Liver (tissue), 9 donors: Measurements from ENCODE around the gene WDR17. TPM values are rescaled to one million over a fixed set of nuclear protein-coding genes. Genes with fewer than 3 reads are reported as not detected.

Experiments
- DNase-seq: peaks from one replicate; pipeline ENCODE4 v3.0.0-alpha.2; 2017; ENCODE audit warnings: low spot score
- H3K27ac ChIP-seq, 2 donors: one replicate each; pipeline ENCODE4 v1.7.0; 2013; ENCODE audit warnings: inconsistent platforms in 2 of 2, low read length in 2 of 2, control low read depth in 1 of 2, low read depth in 1 of 2, mild to moderate bottlenecking in 1 of 2
- H3K27me3 ChIP-seq, 4 donors: one replicate each; pipeline versions ENCODE4 v1.6.1 to v1.7.0; 2013; ENCODE audit warnings: low read length in 3 of 4, inconsistent platforms in 1 of 4, mild to moderate bottlenecking in 1 of 4, moderate library complexity in 1 of 4; ENCODE audit not compliant: control insufficient read depth in 4 of 4, insufficient read depth in 4 of 4
- H3K36me3 ChIP-seq, 4 donors: one replicate each; pipeline versions ENCODE4 v1.6.1 to v1.7.0; 2013; ENCODE audit warnings: low read length in 3 of 4, mild to moderate bottlenecking in 3 of 4, low read depth in 1 of 4, moderate library complexity in 1 of 4; ENCODE audit not compliant: control insufficient read depth in 4 of 4, insufficient read depth in 3 of 4
- H3K4me1 ChIP-seq, 4 donors: one replicate each; pipeline versions ENCODE4 v1.6.1 to v1.7.0; 2013; ENCODE audit warnings: low read length in 3 of 4, mild to moderate bottlenecking in 3 of 4, moderate library complexity in 1 of 4; ENCODE audit not compliant: control insufficient read depth in 4 of 4, insufficient read depth in 4 of 4
- H3K4me3 ChIP-seq, 3 donors: one replicate each; pipeline versions ENCODE4 v1.6.1 to v1.7.0; 2013; ENCODE audit warnings: low read length in 3 of 3, control low read depth in 1 of 3, low read depth in 1 of 3, mild to moderate bottlenecking in 1 of 3
- H3K9ac ChIP-seq, 2 donors: one replicate each; pipeline ENCODE4 v1.7.0; 2013; ENCODE audit warnings: low read length in 2 of 2, mild to moderate bottlenecking in 2 of 2, moderate library complexity in 2 of 2, control low read depth in 1 of 2, low read depth in 1 of 2
- H3K9me3 ChIP-seq, 4 donors: one replicate each; pipeline versions ENCODE4 v1.6.1 to v1.7.0; 2013; ENCODE audit warnings: low read length in 3 of 4; ENCODE audit not compliant: control insufficient read depth in 4 of 4
- CTCF ChIP-seq: fragments of 150-350 bp; IDR thresholded peaks from 2 replicates; pipeline ENCODE4 v1.5.1; 2017; ENCODE audit warnings: improper control_type of control experiment, low read depth, low read length; ENCODE audit not compliant: missing input control
- EGR1 ChIP-seq, 2 donors: IDR thresholded peaks; 2 replicates each; pipeline ENCODE4 v1.6.1; 2016 to 2018; ENCODE audit warnings: antibody characterized with exemption in 2 of 2, low read depth in 2 of 2
- FOXA2 ChIP-seq: IDR thresholded peaks from 2 replicates; pipeline ENCODE4 v1.6.1; 2016; ENCODE audit warnings: antibody characterized with exemption
- GABPA ChIP-seq, 2 donors: IDR thresholded peaks in 1 of 2; conservative IDR thresholded peaks in 1 of 2; 2 replicates each; pipeline ENCODE4 v1.6.1; 2016; ENCODE audit warnings: antibody characterized with exemption in 2 of 2, mild to moderate bottlenecking in 1 of 2, moderate library complexity in 1 of 2
- HNF4A ChIP-seq, 2 donors: conservative IDR thresholded peaks; 2 replicates each; pipeline ENCODE4 v1.6.1; 2016; ENCODE audit warnings: antibody characterized with exemption in 2 of 2, mild to moderate bottlenecking in 2 of 2
- HNF4G ChIP-seq: IDR thresholded peaks from 2 replicates; pipeline ENCODE4 v1.6.1; 2016; ENCODE audit warnings: antibody characterized with exemption
- JUND ChIP-seq, 2 donors: IDR thresholded peaks; 2 replicates each; pipeline ENCODE4 v1.6.1; 2016; ENCODE audit warnings: antibody characterized with exemption in 2 of 2
- NR2F2 ChIP-seq: IDR thresholded peaks from 2 replicates; pipeline ENCODE4 v1.6.1; 2016; ENCODE audit warnings: antibody characterized with exemption
- RAD21 ChIP-seq, 2 donors: IDR thresholded peaks; 2 replicates each; pipeline ENCODE4 v1.6.1; 2016; ENCODE audit warnings: antibody characterized with exemption in 2 of 2, mild to moderate bottlenecking in 2 of 2
- RXRA ChIP-seq, 2 donors: IDR thresholded peaks; 2 replicates each; pipeline ENCODE4 v1.6.1; 2017 to 2018; ENCODE audit warnings: antibody characterized with exemption in 2 of 2, mild to moderate bottlenecking in 1 of 2
- SP1 ChIP-seq: IDR thresholded peaks from 2 replicates; pipeline ENCODE4 v1.6.1; 2018; ENCODE audit warnings: antibody characterized with exemption, mild to moderate bottlenecking
- TAF1 ChIP-seq: conservative IDR thresholded peaks from 2 replicates; pipeline ENCODE4 v1.6.1; 2016; ENCODE audit warnings: antibody characterized with exemption, mild to moderate bottlenecking
- YY1 ChIP-seq: IDR thresholded peaks from 2 replicates; pipeline ENCODE4 v1.6.1; 2016; ENCODE audit warnings: antibody characterized with exemption, mild to moderate bottlenecking
- WGBS: extraction: QIAGEN DNeasy Blood & Tissue Kit; methylation state at CpG from one replicate; pipeline ENCODE4 v1.1.7; 2013; 5-methylcytosine and 5-hydroxymethylcytosine counted together
- polyA plus RNA-seq, 2 donors: library from polyadenylated mRNA; stranded (reverse) in 1 of 2; unstranded in 1 of 2; fragments of 200-250 nt in 1 of 2; fragments of >200 nt in 1 of 2; fragmentation: Nextera tagmentation in 1 of 2; extraction: Ambion mirVana in 1 of 2; gene quantifications; one replicate each; pipeline versions ENCODE4 v1.2.1 to v1.2.3, GENCODE V29; 2013 to 2015
- total RNA-seq, 2 donors: library from RNA; depleted of rRNA; stranded (reverse); fragments of >200 nt; gene quantifications; one replicate each; pipeline ENCODE4 v1.2.3, GENCODE V29; 2014
- TF ChIP-seq, protein P1 (sequence below): IDR thresholded peaks from 2 replicates; pipeline ENCODE4 v1.6.1; 2016; ENCODE audit warnings: antibody characterized with exemption
- TF ChIP-seq, protein P2 (sequence below): IDR thresholded peaks from 2 replicates; pipeline ENCODE4 v1.6.1; 2016; ENCODE audit warnings: antibody characterized with exemption
- TF ChIP-seq, protein P3 (sequence below): IDR thresholded peaks from 2 replicates; pipeline ENCODE4 v1.6.1; 2016; ENCODE audit warnings: antibody characterized with exemption
- TF ChIP-seq, protein P4 (sequence below): IDR thresholded peaks from 2 replicates; pipeline ENCODE4 v1.6.1; 2016; ENCODE audit warnings: antibody characterized with exemption, mild to moderate bottlenecking
- donor health status: healthy.
- donor health status: healthy.
- donor health status: healthy.
- donor health status: healthy.
- donor health status: healthy.

WDR17 gene
- total and polyA plus RNA-seq, 4 donors: 0.14 to 0.84 (median 0.34) TPM

DNA sequence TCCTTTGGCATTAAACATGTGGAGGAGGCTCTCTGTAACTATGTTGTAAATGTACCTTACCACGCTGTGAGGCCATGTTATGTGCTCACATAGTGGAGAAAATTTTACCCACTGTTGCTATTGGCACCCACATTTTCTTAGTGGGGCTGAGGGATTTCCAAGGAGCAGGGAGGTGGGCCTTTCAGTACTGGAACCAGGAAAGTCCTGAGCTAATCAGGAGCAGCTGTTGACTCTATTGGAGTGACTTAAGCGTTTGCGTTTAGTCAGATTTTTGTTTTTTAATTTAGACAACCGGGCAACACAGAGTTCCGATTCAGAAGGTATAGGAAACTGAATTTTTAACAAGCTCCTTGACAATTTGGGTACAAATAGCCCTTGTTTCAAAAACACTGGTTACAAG is 30.7 kb upstream of the WDR17 start:
- H3K4me1 ChIP-seq: no peaks in the 10 kb centered on the region
- no peaks in the 10 kb centered on the region for H3K36me3 ChIP-seq
- H3K9me3 ChIP-seq: peaks cover 0 to 6% (median 1%) of the 10 kb centered on the region in 4 donors
- H3K27me3 ChIP-seq: peaks cover 0 to 4% (median 0%) of the 10 kb centered on the region in 4 donors
- TF ChIP-seq YY1 (no peak), RXRA (IDR thresholded peaks at IDR 0.05) (no peak), GABPA (IDR thresholded peaks at IDR 0.05 in 1 of 2, conservative IDR thresholded peaks at IDR 0.05 in 1 of 2) (no peak), FOXA2 (no peak), CTCF (no peak), HNF4G (no peak), RAD21 (IDR thresholded peaks at IDR 0.05) (no peak), TAF1 (no peak), HNF4A (conservative IDR thresholded peaks at IDR 0.05) (no peak), NR2F2 (no peak), EGR1 (IDR thresholded peaks at IDR 0.05; ENCODE audit: low read depth in 2 of 2) (no peak), SP1 (no peak), JUND (IDR thresholded peaks at IDR 0.05) (no peak)
- TF ChIP-seq, protein P1, sequence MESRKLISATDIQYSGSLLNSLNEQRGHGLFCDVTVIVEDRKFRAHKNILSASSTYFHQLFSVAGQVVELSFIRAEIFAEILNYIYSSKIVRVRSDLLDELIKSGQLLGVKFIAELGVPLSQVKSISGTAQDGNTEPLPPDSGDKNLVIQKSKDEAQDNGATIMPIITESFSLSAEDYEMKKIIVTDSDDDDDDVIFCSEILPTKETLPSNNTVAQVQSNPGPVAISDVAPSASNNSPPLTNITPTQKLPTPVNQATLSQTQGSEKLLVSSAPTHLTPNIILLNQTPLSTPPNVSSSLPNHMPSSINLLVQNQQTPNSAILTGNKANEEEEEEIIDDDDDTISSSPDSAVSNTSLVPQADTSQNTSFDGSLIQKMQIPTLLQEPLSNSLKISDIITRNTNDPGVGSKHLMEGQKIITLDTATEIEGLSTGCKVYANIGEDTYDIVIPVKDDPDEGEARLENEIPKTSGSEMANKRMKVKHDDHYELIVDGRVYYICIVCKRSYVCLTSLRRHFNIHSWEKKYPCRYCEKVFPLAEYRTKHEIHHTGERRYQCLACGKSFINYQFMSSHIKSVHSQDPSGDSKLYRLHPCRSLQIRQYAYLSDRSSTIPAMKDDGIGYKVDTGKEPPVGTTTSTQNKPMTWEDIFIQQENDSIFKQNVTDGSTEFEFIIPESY: no peak
- TF ChIP-seq, protein P2, sequence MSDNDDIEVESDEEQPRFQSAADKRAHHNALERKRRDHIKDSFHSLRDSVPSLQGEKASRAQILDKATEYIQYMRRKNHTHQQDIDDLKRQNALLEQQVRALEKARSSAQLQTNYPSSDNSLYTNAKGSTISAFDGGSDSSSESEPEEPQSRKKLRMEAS: no peak
- TF ChIP-seq, protein P3, sequence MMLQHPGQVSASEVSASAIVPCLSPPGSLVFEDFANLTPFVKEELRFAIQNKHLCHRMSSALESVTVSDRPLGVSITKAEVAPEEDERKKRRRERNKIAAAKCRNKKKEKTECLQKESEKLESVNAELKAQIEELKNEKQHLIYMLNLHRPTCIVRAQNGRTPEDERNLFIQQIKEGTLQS: no peak
- TF ChIP-seq, protein P4, sequence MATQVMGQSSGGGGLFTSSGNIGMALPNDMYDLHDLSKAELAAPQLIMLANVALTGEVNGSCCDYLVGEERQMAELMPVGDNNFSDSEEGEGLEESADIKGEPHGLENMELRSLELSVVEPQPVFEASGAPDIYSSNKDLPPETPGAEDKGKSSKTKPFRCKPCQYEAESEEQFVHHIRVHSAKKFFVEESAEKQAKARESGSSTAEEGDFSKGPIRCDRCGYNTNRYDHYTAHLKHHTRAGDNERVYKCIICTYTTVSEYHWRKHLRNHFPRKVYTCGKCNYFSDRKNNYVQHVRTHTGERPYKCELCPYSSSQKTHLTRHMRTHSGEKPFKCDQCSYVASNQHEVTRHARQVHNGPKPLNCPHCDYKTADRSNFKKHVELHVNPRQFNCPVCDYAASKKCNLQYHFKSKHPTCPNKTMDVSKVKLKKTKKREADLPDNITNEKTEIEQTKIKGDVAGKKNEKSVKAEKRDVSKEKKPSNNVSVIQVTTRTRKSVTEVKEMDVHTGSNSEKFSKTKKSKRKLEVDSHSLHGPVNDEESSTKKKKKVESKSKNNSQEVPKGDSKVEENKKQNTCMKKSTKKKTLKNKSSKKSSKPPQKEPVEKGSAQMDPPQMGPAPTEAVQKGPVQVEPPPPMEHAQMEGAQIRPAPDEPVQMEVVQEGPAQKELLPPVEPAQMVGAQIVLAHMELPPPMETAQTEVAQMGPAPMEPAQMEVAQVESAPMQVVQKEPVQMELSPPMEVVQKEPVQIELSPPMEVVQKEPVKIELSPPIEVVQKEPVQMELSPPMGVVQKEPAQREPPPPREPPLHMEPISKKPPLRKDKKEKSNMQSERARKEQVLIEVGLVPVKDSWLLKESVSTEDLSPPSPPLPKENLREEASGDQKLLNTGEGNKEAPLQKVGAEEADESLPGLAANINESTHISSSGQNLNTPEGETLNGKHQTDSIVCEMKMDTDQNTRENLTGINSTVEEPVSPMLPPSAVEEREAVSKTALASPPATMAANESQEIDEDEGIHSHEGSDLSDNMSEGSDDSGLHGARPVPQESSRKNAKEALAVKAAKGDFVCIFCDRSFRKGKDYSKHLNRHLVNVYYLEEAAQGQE: no peak
- WGBS: 76% methylated on average over 5 of the region's 5 CpGs
- H3K4me3 ChIP-seq: no peak overlapping the region
- H3K27ac ChIP-seq: no peak overlapping the region
- DNase-seq: no peak
- no peak overlapping the region for H3K9ac ChIP-seq
